Stomach smooth muscle (tissue), 2 donors: ENCODE measurements around the gene PRDM2.
"Not testable (repeated sequence)": the region's sequence is repeated elsewhere in the genome, so short reads cannot be mapped to it uniquely, and the experiment has no call there.

Source experiments
- H3K27ac ChIP-seq: one replicate; pipeline ENCODE4 v1.7.0; 2013; ENCODE audit warnings: mild to moderate bottlenecking, low read length, inconsistent platforms
- H3K27me3 ChIP-seq, 2 donors: one replicate each; pipeline ENCODE4 v1.7.0; 2013; ENCODE audit warnings: low read length in 2 of 2; ENCODE audit not compliant: insufficient read depth in 2 of 2, control insufficient read depth in 1 of 2
- H3K36me3 ChIP-seq, 2 donors: one replicate each; pipeline ENCODE4 v1.7.0; 2013; ENCODE audit warnings: low read length in 2 of 2; ENCODE audit not compliant: control insufficient read depth in 2 of 2, insufficient read depth in 2 of 2
- H3K4me1 ChIP-seq: one replicate; pipeline ENCODE4 v1.7.0; 2013; ENCODE audit warnings: low read length; ENCODE audit not compliant: control insufficient read depth, insufficient read depth
- H3K4me3 ChIP-seq, 2 donors: one replicate each; pipeline ENCODE4 v1.7.0; 2013; ENCODE audit warnings: low read length in 2 of 2
- H3K9ac ChIP-seq, 2 donors: one replicate each; pipeline ENCODE4 v1.7.0; 2013; ENCODE audit warnings: low read length in 2 of 2, mild to moderate bottlenecking in 1 of 2
- H3K9me3 ChIP-seq, 2 donors: one replicate each; pipeline ENCODE4 v1.7.0; 2013; ENCODE audit warnings: low read length in 2 of 2; ENCODE audit not compliant: control insufficient read depth in 2 of 2
- donor health status: healthy.
- donor health status: Pancreatic carcinoma.

Gene PRDM2

GRCh38 chr1:13714851-13715250 lies 14.9 kb downstream of the PRDM2 start:
- Histone ChIP-seq H3K27ac (no peak overlapping the region), H3K36me3 (no peaks in the 10 kb centered on the region), H3K4me1 (no peaks in the 10 kb centered on the region), H3K27me3 (no peaks in the 10 kb centered on the region), H3K4me3 (no peak overlapping the region), H3K9me3 (no peaks in the 10 kb centered on the region), H3K9ac (no peak overlapping the region)

DNA sequence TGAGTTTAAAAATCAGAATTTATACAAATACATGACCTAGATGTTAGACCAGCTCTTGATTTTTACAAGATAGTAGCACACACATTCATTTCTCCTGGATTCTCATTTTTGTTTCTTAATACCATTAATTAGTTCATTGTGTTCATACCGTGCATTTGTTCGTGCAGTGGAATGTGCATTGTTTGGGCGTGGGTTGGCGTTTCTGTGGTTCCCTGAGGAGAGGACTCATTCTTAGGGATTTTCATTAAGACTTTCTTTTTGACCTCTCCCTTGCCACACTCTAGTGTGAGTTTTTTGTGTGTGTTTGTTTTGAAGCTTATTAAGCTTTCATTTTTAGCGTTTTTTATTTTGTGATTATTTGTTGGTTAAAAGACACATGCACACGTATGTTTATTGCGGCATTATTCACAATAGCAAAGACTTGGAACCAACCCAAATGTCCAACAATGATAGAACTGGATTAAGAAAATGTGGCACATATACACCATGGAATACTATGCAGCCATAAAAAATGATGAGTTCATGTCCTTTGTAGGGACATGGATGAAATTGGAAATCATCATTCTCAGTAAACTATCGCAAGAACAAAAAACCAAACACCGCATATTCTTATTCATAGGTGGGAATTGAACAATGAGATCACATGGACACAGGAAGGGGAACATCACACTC lies 15.8 kb downstream of the PRDM2 start:
- H3K27me3 ChIP-seq, H3K4me1 ChIP-seq, H3K27ac ChIP-seq: not testable (repeated sequence)

DNA sequence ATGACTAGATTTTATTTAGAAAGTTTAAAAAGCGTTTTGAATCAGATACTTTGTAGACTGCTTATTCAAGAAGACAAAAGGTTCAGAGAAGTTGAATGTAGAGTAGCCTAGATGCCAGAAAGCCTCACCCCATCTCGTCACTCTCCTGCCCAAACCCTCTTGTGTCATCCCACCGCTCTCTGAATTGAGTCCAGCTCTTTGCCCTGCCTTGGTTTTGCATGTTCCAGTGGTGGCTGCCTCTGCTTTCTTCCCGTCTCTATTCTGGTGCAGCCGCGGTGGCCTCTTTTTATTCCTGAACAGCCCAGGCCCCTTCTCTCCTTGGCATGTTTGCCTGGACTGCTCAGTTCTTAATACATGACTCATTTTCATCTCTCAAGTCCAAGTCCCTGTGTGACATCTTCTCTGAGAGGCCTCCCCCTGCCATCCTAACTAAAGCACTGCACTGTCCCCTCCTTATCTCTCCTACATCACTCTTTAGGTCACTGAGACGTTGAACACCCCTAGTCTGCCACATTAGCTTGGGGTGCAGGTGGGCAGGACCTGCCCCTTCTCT lies 22.9 kb downstream of the PRDM2 start:
- Histone ChIP-seq H3K9me3 (no peaks in the 10 kb centered on the region), H3K9ac (no peak overlapping the region), H3K27me3 (no peaks in the 10 kb centered on the region), H3K27ac (no peak overlapping the region), H3K4me3 (no peak overlapping the region), H3K4me1 (peaks cover 2% of the 10 kb centered on the region), H3K36me3 (no peaks in the 10 kb centered on the region)

More for the DNA sequence above, 15.8 kb downstream of the PRDM2 start:
- H3K4me3 ChIP-seq, H3K9me3 ChIP-seq, H3K9ac ChIP-seq, H3K36me3 ChIP-seq: not testable (repeated sequence)

DNA sequence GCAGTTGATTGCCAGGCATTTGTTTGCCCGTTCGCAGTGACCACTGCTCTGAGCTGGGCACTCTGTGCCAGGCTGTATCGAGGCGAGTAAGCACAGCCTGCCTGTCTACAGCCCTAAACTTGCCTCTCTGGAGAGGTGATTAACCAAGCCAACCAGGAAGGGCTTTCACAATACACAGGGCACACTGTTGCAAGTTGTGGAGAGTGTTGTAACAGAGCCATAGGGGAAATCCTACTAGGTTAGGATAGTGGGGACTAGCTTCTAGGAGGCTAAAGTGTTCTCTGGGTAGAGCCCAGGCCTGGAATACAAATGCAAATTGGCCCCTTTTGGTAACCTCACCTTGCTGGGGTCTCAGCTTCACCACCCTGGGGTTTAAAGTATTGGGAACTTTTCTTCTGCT lies 23.8 kb downstream of the PRDM2 start:
- H3K9ac ChIP-seq: no peak overlapping the region

GRCh38 chr1:13725714-13726175 lies 25.8 kb downstream of the PRDM2 start:
- H3K4me1 ChIP-seq: peaks cover 2% of the 10 kb centered on the region
- H3K36me3 ChIP-seq: no peaks in the 10 kb centered on the region
- H3K4me3 ChIP-seq: no peak overlapping the region
- no peak overlapping the region for H3K9ac ChIP-seq
- H3K9me3 ChIP-seq: no peaks in the 10 kb centered on the region
- H3K27me3 ChIP-seq: no peaks in the 10 kb centered on the region
- H3K27ac ChIP-seq: no peak overlapping the region

More for the DNA sequence above, 23.8 kb downstream of the PRDM2 start:
- no peaks in the 10 kb centered on the region for H3K9me3 ChIP-seq
- H3K4me3 ChIP-seq: no peak overlapping the region
- H3K4me1 ChIP-seq: peaks cover 2% of the 10 kb centered on the region
- no peaks in the 10 kb centered on the region for H3K27me3 ChIP-seq
- no peak overlapping the region for H3K27ac ChIP-seq
- H3K36me3 ChIP-seq: no peaks in the 10 kb centered on the region

DNA sequence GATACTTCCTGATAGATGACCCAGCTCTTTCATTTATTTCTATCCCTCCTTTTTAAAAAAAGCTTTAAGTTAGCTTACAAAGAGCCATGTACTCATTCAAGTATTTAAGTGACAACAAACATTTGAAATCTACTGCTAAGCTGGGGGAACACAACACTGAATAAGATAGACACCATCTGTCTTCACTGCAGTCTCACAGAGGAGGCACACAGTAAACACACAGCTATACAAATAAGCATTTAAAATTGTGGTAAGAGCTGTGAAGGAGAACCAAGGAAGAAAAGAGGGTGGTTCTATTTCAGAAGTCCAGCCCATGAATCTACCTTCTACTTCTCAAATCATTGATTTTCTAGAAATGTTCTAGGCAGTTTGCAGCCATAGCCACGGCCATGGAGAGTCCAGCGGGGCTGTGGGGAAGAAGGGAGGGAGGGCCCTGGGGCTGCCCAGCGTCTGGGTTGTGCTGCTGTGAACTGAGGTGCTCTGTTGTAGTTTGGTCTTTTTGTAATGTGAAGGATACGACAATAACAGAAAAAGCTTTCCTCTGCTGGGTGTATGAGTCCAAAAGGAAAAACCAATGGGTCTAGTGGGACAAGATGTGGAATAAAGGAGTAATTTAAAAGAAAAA lies 28.2 kb downstream of the PRDM2 start:
- Histone ChIP-seq H3K9me3 (no peaks in the 10 kb centered on the region), H3K9ac (no peak overlapping the region), H3K36me3 (no peaks in the 10 kb centered on the region), H3K27me3 (no peaks in the 10 kb centered on the region), H3K4me3 (no peak overlapping the region), H3K27ac (no peak overlapping the region), H3K4me1 (peaks cover 2% of the 10 kb centered on the region)

GRCh38 chr1:13730291-13730690 lies 30.3 kb downstream of the PRDM2 start:
- Histone ChIP-seq H3K4me3 (no peak overlapping the region), H3K27me3 (no peaks in the 10 kb centered on the region), H3K27ac (no peak overlapping the region), H3K4me1 (no peaks in the 10 kb centered on the region), H3K9ac (no peak overlapping the region), H3K9me3 (no peaks in the 10 kb centered on the region), H3K36me3 (no peaks in the 10 kb centered on the region)

GRCh38 chr1:13730751-13731482 lies 30.9 kb downstream of the PRDM2 start:
- Histone ChIP-seq H3K4me3 (no peak overlapping the region), H3K27ac (no peak overlapping the region), H3K4me1 (no peaks in the 10 kb centered on the region), H3K9ac (no peak overlapping the region), H3K27me3 (no peaks in the 10 kb centered on the region), H3K36me3 (no peaks in the 10 kb centered on the region), H3K9me3 (no peaks in the 10 kb centered on the region)

DNA sequence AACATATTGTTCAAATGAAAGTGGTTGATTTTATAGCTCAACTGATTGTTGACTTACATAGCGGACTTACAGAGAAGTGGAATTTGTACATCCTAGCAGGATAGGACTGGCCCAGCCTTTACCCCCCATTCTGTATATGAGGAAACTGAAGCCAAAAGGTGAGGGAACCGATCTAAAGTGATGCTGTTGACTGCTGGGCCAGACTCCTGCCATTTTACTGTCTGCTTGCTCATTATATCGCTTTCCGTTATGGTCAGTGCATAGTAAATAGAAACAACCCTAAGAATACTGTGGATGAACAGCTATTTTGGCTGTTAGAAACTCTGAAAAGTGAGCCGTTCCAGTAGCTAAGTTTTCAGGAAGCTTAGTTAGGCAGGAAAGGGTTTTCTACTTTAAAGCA lies 31.9 kb downstream of the PRDM2 start:
- H3K9ac ChIP-seq: no peak overlapping the region
- H3K4me3 ChIP-seq: no peak overlapping the region
- no peaks in the 10 kb centered on the region for H3K4me1 ChIP-seq
- no peaks in the 10 kb centered on the region for H3K27me3 ChIP-seq
- no peaks in the 10 kb centered on the region for H3K36me3 ChIP-seq
- no peak overlapping the region for H3K27ac ChIP-seq
- H3K9me3 ChIP-seq: no peaks in the 10 kb centered on the region

DNA sequence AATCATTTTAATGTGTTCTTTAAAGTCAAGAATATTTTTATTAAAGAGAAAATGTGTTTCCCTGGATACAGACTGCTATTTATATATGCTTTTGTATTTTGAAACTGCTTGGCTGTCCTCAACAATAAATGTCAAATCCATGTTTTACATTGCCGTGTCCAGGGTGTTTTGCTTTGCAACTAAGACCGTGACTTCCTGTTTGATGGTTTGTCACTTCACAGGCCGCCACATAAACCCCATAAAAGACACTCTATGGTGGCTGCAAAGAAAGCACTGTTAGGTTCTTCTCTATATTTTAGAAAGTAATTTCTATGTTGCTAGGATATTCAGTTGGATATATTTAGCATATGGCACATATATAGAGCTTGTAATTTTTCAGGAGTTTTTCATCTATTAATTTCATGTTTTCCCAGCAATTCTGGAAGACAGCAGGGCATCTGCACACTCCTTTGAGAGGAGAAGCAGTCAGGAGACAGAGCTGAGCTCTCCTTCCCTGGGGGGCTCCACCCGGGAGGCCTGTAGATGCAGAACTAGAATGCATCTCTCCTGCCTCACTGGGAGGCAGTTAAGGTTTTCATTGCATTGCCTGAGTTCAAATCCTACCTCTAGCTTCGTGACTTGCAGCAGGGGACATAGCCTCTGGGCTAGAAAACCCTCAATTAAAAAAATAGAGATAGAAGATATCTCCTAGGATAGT lies 33.1 kb downstream of the PRDM2 start:
- Histone ChIP-seq H3K9me3 (no peaks in the 10 kb centered on the region), H3K36me3 (no peaks in the 10 kb centered on the region), H3K4me1 (no peaks in the 10 kb centered on the region), H3K27me3 (no peaks in the 10 kb centered on the region), H3K4me3 (no peak overlapping the region), H3K27ac (no peak overlapping the region), H3K9ac (no peak overlapping the region)
